ENCODE measurements around the gene GPC1. TPM values are rescaled to one million over a fixed set of nuclear protein-coding genes. Genes with fewer than 3 reads are reported as not detected.
A peak's percentile ranks its signal among the peaks of the same experiment; 100 is the strongest.

The GPC1 gene
- total and polyA plus RNA-seq, 10 donors = 4.1 to 25.0 (median 15.1) TPM

GRCh38 chr2:240517342-240517741, 81.9 kb downstream of the GPC1 start:
- TF ChIP-seq CTCF (IDR thresholded peaks at IDR 0.05 in 8 of 11, conservative IDR thresholded peaks at IDR 0.05 in 3 of 11) = no peak
- TF ChIP-seq POLR2A (IDR thresholded peaks at IDR 0.05) = no peak
- TF ChIP-seq POLR2AphosphoS5 (IDR thresholded peaks at IDR 0.05) = no peak
- H3K4me1 ChIP-seq = peaks cover 9 to 25% (median 16%) of the 10 kb centered on the region in 6 donors
- no peak overlapping the region for H3K27ac ChIP-seq
- DNase-seq = peak; percentile 15
- WGBS, 5 donors = 96 to 100% (median 98%) methylated on average over 4 of the region's 4 CpGs
- peaks cover 0 to 16% (median 0%) of the 10 kb centered on the region in 7 donors for H3K27me3 ChIP-seq (replicated peaks in 1 of 7)
- H3K4me3 ChIP-seq = no peak overlapping the region
- H3K9me3 ChIP-seq = peaks cover 0 to 8% (median 6%) of the 10 kb centered on the region in 8 donors
- intact Hi-C loops (cut with DNase I; ENCODE audit: low total_unique reads) = loop anchor here (10.0 kb wide), 1 partner anchor 317 kb away; no protein-coding TSS in a partner anchor
- peaks cover 0 to 22% (median 3%) of the 10 kb centered on the region in 6 donors for H3K36me3 ChIP-seq

Small RNA genes within 50 kb of the gene (microRNA-seq; reads per million reads assigned to microRNA genes)
- gene MIR149 = 165 to 200 (median 195) reads per million in 3 donors

Small RNA genes within 50 kb of the gene (small RNA-seq; reads per million reads assigned to genes)
- 0.28 to 1.0 (median 0.86) reads per million in 4 donors for gene MIR149

Other genes with a start within 250 kb of the GPC1 start
- gene ANKMY1, start 122.3 kb downstream of the GPC1 start, total RNA-seq = 10 to 100 TPM; 26.5 to 45.5 (median 30.1) TPM
- gene ANKMY1, start 122.3 kb downstream of the GPC1 start, polyA plus RNA-seq = 10 to 100 TPM in 1 of 3 donors, 1 to 10 TPM in 2; 7.6 to 11.4 (median 8.1) TPM
- 10 to 100 TPM in 1 of 7 donors, 1 to 10 TPM in 6; 5.9 to 13.6 (median 7.1) TPM for gene DUSP28, start 124.7 kb downstream of the GPC1 start, total RNA-seq
- 1 to 10 TPM; 6.5 to 9.0 (median 7.9) TPM for gene DUSP28, start 124.7 kb downstream of the GPC1 start, polyA plus RNA-seq
- 100 to 1,000 TPM in 2 of 7 donors, 10 to 100 TPM in 5; 57.2 to 116 (median 73.0) TPM for gene RNPEPL1, start 132.8 kb downstream of the GPC1 start, total RNA-seq
- gene RNPEPL1, start 132.8 kb downstream of the GPC1 start, polyA plus RNA-seq = 100 to 1,000 TPM in 2 of 3 donors, 10 to 100 TPM in 1; 79.8 to 165 (median 107) TPM
- gene CAPN10, start 151.1 kb downstream of the GPC1 start, total RNA-seq = 10 to 100 TPM; 43.0 to 82.6 (median 59.4) TPM
- 10 to 100 TPM; 34.7 to 83.1 (median 66.1) TPM for gene CAPN10, start 151.1 kb downstream of the GPC1 start, polyA plus RNA-seq
- gene GPR35, start 189.8 kb downstream of the GPC1 start, total RNA-seq = 10 to 100 TPM; 10.3 to 25.3 (median 18.7) TPM
- gene GPR35, start 189.8 kb downstream of the GPC1 start, polyA plus RNA-seq = 10 to 100 TPM in 2 of 3 donors, 1 to 10 TPM in 1; 7.4 to 19.1 (median 17.8) TPM
- gene AQP12B, start 247.2 kb downstream of the GPC1 start, total RNA-seq = under 1 TPM in 1 of 7 donors, not detected in 6; 0.95 TPM
- 1 to 10 TPM in 1 of 3 donors, under 1 TPM in 1, not detected in 1; 0.03 to 1.8 TPM for gene AQP12B, start 247.2 kb downstream of the GPC1 start, polyA plus RNA-seq